Measurements from ENCODE around the gene SLC46A2.
A peak's percentile ranks its signal among the peaks of the same experiment; 100 is the strongest.

SLC46A2 gene, protein sequence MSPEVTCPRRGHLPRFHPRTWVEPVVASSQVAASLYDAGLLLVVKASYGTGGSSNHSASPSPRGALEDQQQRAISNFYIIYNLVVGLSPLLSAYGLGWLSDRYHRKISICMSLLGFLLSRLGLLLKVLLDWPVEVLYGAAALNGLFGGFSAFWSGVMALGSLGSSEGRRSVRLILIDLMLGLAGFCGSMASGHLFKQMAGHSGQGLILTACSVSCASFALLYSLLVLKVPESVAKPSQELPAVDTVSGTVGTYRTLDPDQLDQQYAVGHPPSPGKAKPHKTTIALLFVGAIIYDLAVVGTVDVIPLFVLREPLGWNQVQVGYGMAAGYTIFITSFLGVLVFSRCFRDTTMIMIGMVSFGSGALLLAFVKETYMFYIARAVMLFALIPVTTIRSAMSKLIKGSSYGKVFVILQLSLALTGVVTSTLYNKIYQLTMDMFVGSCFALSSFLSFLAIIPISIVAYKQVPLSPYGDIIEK

DNA sequence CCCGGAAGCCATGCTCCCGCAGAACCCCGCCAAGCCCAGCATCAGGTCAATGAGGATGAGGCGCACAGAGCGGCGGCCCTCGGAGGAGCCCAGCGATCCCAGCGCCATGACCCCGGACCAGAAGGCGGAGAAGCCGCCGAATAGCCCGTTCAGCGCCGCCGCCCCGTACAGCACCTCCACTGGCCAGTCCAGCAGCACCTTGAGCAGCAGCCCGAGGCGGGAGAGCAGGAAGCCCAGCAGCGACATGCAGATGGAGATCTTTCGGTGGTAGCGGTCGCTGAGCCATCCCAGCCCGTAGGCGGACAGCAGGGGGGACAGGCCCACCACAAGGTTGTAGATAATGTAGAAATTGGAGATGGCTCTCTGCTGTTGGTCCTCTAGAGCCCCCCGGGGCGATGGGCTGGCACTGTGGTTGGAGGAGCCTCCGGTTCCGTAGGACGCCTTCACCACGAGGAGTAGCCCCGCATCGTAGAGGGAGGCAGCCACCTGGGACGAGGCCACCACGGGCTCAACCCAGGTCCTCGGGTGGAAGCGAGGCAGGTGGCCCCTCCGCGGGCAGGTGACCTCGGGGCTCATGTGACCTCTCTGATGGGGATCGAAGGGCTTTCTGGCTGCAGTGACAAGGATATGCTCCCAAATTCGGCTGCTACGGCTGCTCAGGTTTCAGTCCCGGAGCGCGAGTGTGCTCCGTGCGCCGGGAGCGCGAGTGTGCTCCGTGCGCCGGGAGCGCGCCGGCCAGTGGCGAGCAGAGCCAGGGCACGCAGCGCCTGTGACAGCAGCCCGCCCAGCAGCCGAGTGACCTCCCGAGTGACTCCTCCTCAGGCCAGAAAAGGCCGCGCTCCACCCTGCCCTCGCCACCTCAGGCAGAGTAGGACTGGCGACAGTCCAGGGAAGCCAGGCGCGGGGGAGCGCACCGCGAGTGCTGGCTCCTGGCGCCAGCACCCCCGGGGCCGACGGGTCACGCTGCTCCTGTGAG, at the start of gene SLC46A2:
SLC46A2 (minus strand) TSS at position 771 of the 976 bp plus-strand sequence; CDS start at position 576, 195 bp downstream.
- DNase-seq, result no peak

DNA sequence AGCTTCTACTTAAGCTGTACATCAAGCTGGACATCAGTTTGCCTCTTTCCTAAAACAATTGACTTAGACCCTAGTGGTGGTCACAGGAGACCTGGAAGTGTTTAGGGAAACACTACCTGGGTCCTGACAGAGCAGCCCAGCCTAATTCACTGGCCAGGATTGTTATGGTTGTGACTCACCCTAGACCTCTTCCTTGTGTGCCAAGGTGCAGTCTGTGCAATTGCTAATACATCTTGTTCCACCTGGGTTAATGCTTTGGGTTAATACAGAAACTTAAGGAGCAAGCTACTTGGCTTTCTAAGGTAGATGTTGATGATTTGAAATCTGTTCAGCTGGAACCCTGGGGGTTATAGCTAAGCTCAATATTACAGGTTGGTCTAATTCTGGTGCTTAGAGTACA, 48.7 kb upstream of the SLC46A2 start:
- DNase-seq, result no peak

DNA sequence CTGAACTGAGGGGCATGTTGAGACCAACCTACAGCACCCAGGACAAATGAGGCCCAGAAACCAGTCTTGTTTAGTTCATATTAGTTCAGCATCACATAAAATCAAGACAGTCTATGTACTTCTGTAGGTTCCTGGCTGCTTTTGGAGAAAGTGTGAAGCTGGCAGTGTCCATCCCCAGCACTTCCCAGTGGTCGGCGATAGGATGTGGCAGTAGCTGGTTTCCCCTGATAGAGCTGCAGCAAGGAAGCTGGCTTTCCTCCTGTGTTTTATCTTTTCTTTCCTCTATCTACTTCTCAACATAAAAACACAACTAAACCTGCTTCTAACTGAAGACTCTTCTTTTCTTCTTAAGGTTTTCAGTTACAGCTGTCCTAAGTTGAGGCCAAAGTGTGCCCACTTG, 43.0 kb upstream of the SLC46A2 start:
- DNase-seq, result no peak

DNA sequence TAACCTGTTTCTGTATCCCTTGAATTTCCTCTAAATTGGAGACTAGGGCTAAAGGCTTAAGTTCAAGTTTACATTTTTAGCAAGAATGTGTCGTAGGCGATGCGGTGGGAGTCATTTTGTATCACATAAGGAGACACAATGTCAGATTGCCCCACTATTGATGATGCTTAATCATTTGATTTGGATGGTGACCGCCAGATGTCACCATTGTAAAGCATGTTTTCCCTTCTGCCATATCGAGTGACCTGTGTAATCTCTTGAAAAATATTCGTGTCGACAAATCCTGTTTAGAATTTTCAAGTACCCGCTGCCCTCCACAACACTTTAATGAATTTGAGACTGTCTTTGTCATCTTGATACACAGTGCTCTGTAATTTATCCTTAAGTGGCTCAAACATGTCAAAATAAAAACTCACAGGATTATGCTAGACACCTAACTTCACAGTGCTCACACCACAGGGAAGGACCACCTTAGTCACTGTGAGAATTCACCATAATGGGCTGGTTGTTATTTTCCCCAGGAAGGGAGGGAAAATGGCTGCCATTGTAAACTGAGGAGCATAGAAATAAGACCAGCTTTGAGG, 34.5 kb upstream of the SLC46A2 start:
- DNase-seq, result peak; percentile 80

DNA sequence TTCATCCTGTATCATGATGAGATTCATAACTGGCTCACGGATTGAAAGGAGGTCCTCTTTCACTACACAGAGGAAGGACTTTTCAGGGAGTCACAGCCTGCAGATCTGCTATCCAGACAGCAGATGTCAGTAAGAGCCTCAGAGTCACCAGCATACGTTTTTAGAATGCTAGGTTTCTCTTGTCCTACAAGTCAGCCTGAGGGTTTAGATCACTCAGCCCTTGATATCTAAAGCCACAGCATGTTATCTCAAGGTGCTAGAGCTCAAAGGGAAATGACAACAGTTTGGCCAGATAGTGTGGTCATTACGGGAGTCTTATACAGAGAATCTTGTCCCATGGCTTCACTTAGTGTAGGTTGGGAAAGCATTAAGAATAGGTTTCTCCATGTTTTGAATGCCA, 30.9 kb upstream of the SLC46A2 start:
- peak; percentile 49 for DNase-seq

DNA sequence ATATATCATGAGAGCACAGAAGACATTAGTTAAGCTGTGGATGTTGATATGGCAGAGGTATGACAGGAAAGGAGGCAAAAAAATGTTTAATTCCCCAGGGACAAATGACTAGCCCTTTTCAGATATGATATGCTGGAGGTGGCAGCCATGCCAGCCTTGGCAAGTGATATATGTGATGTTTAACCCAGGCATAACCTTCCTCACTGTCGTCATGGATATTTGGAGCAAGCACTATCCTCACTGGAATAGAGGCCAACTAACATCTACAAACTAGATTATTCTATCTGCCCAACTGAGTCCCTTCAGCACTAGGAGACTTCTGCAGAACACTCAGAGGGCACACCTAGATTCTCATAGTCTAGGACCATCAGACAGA, 27.3 kb upstream of the SLC46A2 start:
- no peak for DNase-seq

DNA sequence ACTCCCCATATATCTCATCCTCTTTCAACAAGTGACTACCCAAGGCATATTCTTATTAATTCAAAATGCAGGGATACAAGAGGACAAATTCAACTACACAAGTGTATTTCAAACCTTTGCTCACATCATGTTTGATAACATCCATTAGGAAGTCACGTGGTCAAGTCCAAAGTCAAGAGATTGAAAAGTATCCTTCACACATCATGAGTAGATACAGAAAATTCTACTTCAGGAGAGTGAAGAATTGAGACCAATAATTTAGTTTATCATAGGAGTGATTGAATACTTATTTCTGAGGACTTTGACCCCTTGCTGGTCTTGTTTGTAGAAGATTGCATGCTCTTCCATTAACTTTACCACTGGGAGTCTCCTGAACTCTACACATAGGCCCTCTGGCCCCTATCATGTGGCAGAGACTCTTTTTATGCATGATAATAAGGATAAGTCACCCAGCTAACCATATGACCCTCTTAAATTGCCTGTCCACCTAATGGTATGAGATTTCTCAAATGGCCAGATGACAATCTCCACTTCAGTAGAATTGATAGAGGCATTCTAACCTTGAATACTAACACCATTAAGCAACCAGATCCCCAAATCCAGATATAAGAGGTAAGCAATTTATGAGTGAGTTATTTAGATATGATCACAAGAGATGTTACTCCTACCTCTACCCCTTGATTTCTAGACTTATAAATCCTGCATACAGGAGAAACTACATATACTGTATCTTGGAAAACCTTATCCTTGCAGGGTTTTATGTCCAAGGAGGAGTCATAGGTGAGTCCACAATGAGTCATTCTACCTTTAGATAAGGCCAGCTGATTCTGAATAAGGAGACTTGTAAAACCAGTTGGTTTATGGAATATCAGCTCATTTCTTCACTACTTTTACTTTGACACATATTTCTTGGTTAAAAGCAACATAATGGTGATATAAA, 26.6 kb upstream of the SLC46A2 start:
- no peak for DNase-seq

DNA sequence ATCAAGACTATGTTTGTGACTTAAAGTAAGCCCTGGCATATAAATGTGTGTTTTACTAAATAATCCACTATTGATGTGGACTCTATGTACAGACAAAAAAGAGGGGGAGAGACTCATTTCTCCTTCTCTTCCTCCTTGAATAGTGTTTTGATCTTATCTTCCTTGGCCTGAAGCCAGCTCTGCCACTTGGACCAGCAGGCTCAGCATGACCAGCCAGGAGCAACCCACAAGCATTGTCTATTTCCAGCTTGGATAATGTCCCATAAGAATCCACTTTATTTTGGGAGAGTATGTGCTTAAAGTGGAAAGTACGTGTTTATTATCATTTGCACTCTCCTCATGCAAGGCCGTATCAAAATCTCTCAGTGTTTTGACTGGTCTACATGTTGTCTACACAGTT, 23.8 kb upstream of the SLC46A2 start:
- no peak for DNase-seq

DNA sequence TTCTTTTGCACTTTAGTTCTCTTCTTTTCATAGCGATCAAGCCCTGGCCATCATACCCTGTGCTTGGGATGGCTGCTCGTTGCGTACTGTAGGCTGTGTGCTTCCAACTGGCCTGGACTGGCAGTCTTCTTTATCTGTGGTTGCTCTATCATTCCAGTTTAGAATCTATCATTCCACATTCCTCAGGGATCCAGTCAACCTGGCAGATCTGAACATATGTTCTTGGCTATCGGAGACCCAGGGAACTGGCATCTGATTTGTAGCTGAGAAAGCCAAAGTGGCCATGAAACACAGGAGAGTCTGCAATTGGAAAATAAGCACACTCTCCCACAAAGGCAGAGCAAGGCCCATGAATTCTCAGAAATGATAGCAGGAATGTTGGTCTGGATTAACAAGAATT, 22.6 kb upstream of the SLC46A2 start:
- DNase-seq, result no peak

DNA sequence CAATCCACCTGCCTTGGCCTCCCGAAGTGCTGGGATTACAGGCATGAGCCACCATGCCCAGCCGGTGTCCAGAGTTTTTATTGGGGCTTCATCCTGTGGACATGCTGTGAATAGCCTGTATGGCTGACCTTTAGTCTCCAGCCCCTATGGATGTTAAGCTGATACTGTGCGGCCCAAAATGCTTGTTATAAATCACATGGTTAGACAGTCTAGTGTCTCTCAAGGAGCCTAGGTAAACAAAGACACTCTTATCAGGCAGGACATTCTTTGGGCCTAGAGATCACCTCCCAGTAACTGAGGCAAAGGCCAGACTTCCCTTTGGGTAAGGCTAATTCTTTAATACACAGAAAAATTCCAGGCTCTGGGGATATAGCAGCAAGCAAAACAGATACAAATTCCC, 22.0 kb upstream of the SLC46A2 start:
- DNase-seq, result no peak

DNA sequence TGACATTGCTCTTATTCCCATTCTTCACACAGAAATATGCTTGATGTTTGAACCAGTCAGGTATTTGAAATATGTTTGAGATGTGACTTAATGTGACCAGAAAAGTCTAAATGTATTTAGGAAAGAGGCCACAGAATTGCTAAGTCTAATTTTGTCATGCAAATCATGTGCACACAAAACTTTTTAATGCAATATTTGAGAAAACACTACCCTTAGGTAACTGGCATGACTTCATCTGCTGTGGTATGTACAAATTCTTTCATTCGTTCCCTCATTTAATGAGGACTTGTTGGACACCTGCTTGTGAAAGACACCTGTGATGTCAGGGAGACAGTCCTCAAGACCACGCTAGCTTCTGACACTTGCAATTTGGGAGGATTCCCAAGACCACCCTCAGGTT, 21.1 kb upstream of the SLC46A2 start:
- DNase-seq, result no peak

DNA sequence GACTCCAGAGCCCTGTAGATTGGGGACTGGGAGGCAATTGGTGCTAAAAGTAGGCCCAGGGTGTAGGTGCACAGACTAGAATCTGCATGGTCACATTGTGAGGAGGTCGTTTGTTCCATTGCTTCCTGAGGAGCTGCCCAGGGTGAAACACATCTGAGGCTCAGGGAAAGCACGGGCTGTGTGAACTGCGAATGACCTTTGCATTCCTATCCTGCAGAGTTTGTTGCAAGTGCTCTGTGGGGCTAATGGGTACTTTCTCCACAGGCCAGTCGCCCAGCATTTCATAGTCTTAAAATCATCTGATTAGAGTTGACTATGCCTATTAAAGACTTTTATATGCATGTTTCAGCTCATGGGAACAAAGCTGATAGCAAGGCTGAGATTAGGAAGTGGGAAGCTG, 14.4 kb upstream of the SLC46A2 start:
- no peak for DNase-seq

DNA sequence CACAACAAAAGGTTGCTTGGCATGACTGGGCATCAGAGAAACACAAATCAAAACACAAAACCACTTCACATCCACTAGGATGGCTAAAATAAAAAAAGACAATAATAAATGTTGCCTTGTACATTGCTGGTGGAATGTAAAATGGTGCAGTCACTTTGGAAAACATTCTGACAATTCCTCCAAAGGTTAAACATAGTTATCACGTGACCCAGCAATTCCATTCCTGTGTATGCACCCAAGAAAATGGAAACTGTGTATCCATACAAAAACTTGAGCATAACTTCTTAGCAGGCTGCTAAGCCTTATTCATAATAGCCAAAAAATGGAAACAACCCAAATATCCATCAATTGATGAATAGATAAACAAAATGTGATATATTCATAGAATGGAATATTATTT, 10.2 kb upstream of the SLC46A2 start:
- DNase-seq, result no peak

DNA sequence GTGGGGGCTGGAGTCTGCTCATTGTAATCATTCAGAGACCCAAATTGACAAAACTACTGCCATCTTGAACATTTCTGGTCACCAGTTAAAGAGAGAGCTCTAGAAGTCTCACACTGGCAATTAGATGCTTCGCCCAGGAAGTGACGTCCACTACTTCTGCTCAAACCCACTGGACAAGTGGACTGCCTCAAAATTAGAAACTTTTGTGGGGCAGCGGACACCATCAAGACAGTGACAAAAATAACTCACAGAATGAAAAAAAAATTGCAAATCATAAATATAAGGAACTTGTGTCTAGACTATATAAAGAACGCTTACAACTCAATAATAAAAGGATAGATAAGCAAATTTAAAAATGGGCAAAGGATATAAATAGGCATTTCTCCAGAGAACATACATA, 9.8 kb upstream of the SLC46A2 start:
- no peak for DNase-seq

DNA sequence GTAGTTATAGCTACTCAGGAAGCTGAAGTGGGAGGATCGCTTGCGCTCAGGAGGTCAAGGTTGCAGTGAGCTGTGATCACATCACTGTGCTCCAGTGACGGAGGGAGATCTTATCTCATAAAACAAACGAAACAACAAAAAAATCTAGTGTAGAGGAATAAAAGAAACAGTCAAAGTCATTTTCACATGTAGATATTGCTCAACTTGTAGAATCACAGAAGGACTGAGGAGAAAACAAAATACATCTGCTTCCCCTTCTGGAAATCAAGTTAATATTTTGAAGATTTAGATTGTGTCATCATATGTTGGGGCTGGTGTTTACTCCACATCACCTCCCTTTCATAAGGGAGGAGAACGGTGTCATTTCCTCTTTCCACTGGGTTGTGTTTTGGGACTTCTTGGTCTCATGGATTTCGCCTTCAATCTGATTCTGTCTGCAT, 8.2 kb upstream of the SLC46A2 start:
- DNase-seq, result no peak

DNA sequence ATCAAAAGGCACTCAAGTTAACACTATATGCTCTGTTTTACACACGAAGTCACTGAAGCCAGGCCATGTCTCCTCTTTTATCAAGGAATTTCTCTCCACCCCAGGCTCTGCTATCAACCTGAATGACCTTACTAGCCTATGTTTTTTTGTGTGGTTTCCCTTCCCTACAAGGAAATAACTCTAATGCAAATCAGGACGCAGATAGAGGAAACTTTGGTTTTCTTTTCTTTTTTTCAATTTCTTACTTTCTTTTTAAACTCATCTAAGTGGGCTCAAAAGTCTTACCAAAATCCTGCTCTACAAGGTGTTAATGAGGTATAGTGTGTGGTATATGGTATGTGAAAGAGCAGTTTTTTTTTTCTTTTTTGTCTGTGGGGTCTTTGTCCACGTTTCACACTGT, 5.5 kb upstream of the SLC46A2 start:
- no peak for DNase-seq

DNA sequence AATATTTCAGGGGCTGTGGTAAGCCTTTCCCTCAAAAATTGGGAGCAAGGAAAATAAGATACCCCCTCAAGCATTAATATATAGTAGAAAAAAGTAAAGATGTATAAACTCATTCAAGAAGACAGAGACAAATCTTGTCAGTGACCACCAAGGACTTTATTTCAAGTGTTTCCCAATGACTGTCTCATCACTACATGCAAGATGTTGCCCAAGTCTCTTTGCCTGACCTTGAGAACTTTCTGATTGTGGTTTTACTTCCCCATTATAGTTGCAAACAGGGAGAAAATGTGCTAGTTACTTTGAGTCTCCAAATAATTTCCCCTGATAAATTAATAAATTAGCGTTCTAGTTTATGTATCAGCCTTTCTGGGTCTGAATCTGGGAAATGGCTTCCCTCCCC, 4.0 kb upstream of the SLC46A2 start:
- no peak for DNase-seq

DNA sequence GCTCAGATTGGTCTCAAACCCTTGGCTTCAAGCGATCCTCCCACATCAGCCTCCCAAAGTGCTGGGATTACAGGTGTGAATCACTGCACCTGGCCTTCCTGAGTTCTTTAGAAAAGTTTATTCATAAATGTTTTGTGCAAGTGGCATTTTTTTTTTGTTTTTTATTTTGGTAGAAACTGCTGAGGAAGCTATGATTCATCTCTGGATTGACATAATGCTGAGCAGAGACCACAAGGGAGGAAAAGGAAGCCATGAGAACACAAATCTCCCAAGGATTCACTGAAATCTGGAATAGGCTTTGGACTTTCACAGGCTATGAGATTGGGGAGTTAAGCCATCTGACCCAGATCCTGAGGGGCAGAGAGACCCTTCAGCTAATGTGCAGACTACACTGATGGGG, 3.4 kb upstream of the SLC46A2 start:
- DNase-seq, result no peak

DNA sequence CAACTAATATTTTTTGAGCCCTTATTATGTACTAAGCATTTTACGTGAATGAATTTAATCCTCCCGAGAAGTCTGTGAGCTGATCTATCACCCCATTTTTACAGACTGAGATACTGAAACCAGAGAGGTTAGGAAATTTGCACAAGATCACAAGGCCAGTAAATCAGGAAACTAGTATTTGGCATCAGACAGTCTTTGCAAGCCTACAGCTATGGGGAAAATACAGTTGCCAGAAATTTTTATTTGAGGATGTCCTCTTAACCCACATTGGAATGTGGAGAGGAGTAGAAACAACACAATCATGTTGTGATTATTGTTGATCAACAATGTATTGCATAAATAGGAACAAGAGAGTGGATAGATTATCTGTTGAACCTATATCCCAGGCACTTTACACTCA, 2.3 kb upstream of the SLC46A2 start:
- DNase-seq, result no peak

DNA sequence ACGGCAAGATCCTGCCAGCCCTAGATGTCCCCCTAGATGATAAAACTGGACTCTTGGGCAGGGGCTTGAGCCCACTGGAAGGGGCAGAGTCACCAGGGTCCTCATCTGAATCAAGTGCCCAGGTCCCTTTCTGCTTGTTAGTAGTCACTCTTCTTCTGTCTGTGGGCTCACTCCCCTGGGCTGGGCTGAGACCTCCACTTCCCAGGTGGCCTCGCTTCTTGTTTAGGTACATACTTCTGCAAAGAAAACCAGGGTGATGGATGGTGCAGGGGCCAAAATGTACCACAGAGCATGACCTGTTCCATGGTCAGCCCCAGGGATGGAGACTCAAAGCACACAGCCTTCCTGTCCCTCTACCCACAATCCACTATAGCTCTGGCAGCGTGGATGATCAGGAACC, 845 bp upstream of the SLC46A2 start:
- DNase-seq, result no peak

DNA sequence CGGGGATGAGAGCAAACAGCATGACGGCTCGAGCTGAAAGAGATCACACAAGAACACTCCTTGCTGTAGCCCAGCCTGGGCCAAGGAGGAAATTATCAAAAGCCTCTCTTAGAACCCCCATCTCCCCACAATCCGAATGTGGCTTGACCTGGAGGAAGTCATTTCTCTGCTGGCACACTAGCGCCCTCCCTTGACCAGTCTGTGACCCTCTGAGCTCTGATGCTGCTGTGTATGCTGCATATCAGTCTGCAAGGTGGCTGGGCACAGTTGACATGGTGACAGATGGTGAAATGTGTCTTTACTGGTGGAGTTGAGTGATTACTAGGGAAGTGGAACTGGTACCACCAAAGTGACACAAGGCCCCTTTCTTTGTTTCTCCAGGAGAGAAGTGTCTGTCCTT, 3.3 kb downstream of the SLC46A2 start:
- DNase-seq, result peak; percentile 3

DNA sequence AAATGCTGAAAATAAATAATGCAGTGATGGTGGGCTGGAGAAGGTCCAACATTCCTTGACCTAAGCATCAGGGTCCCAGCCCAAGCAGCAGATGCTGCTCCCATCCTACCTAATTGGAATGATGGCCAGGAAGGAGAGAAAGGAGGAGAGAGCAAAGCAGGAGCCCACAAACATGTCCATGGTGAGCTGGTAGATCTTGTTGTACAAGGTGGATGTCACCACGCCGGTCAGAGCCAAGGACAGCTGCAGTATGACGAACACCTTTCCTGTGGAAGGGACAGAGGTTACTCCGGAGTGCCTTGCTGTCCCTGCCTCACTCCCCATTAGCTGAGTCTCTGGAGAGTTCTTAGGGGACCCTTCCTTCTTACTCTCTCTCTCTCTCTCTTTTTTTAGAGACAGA, 4.3 kb downstream of the SLC46A2 start:
- DNase-seq, result no peak

All from NCI-H82 (cell line).